ENCODE measurements around the gene GBP2. TPM values are rescaled to one million over a fixed set of nuclear protein-coding genes. Genes with fewer than 3 reads are reported as not detected.

The GBP2 gene
- total RNA-seq, 1 donor from 2014 or later, result 3.8 TPM

- Mint-ChIP-seq H3K4me1 (peaks cover 20% of the 10 kb centered on the region), H3K27me3 (ENCODE audit: low read depth) (no peaks in the 10 kb centered on the region), H3K4me3 (peak overlapping the region; percentile 56), H3K27ac (peak overlapping the region; percentile 94), H3K36me3 (no peaks in the 10 kb centered on the region), H3K9me3 (no peaks in the 10 kb centered on the region)
- TF ChIP-seq, protein P1, sequence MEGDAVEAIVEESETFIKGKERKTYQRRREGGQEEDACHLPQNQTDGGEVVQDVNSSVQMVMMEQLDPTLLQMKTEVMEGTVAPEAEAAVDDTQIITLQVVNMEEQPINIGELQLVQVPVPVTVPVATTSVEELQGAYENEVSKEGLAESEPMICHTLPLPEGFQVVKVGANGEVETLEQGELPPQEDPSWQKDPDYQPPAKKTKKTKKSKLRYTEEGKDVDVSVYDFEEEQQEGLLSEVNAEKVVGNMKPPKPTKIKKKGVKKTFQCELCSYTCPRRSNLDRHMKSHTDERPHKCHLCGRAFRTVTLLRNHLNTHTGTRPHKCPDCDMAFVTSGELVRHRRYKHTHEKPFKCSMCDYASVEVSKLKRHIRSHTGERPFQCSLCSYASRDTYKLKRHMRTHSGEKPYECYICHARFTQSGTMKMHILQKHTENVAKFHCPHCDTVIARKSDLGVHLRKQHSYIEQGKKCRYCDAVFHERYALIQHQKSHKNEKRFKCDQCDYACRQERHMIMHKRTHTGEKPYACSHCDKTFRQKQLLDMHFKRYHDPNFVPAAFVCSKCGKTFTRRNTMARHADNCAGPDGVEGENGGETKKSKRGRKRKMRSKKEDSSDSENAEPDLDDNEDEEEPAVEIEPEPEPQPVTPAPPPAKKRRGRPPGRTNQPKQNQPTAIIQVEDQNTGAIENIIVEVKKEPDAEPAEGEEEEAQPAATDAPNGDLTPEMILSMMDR (IDR thresholded peaks at IDR 0.05; ENCODE audit: unreplicated experiment), result no peak
- DNase-seq (ENCODE audit: low spot score in 2 of 2, unreplicated experiment in 2 of 2), result no peak
These were observed 538 bp downstream of the GBP2 start for GRCh38 chr1:89125240-89125912.

- Mint-ChIP-seq H3K27me3 (ENCODE audit: low read depth) (no peaks in the 10 kb centered on the region), H3K27ac (no peak overlapping the region), H3K36me3 (no peaks in the 10 kb centered on the region), H3K4me1 (peaks cover 12% of the 10 kb centered on the region), H3K9me3 (no peaks in the 10 kb centered on the region), H3K4me3 (no peak overlapping the region)
- no peak for DNase-seq (ENCODE audit: low spot score in 2 of 2, unreplicated experiment in 2 of 2)
- TF ChIP-seq, protein P1 (IDR thresholded peaks at IDR 0.05; ENCODE audit: unreplicated experiment), result no peak
These were observed 4.3 kb downstream of the GBP2 start for GRCh38 chr1:89121641-89122040.

DNA sequence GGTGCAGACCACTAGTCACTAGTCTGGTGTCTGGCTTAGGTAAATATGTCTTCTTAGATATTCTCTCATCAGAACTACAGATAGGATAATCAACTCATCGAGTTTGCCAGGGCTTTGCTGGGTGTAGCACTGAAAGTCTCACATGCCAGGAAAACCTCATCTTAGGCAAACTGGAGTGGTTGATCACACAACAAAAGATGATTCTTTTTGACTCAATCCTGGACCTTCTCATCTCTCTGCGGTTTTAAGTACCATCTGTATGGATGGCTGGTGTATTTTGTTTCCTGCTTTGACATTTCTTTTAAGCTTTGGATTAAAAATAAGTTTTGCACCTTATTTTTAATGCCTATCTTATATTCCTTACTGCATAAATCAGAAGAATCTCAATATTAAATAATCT lies 11.3 kb downstream of the GBP2 start:
- no peak for DNase-seq (ENCODE audit: low spot score in 2 of 2, unreplicated experiment in 2 of 2)
- no peaks in the 10 kb centered on the region for H3K36me3 Mint-ChIP-seq
- H3K9me3 Mint-ChIP-seq, result peaks cover 6% of the 10 kb centered on the region
- TF ChIP-seq, protein P1 (IDR thresholded peaks at IDR 0.05; ENCODE audit: unreplicated experiment), result no peak
- H3K27ac Mint-ChIP-seq, result no peak overlapping the region
- no peak overlapping the region for H3K4me3 Mint-ChIP-seq
- H3K4me1 Mint-ChIP-seq, result no peaks in the 10 kb centered on the region
- peaks cover 6% of the 10 kb centered on the region for H3K27me3 Mint-ChIP-seq (ENCODE audit: low read depth)

DNA sequence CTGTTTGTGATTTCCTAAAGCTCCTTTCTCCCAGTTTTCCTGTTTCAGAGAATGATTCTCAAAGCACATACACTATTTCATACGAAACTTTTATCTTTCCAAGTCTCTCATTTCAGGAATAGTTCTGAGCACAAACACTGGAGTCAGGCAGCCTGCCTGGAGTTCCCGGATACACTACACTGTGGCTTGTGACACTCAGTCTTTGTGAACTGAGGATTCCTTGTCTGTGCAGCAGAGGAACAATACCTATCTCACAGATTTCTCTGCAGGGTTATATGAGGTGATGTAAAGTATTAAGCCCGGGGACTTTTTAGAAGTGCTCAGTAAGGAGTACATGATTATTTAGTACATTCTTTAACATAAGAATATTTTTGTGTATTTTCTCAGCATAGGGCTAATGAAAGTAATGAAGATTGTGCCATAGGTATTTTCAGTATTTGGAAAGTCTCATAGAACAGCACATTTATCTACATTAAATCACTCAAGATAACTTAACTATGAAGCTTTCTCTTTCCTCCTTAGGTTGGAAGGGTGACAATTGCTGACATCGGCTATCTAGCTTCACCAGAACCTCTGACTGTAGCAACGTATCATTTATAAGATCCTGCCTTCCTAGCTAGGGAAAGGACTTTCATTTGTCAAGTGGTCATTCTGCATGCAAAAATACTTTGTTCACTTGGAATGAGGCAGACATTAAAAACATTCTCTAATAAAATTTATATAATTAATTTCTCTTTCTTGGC lies 12.9 kb downstream of the GBP2 start:
- DNase-seq (ENCODE audit: low spot score in 2 of 2, unreplicated experiment in 2 of 2), result no peak
- Mint-ChIP-seq H3K36me3 (no peaks in the 10 kb centered on the region), H3K4me3 (no peak overlapping the region), H3K4me1 (no peaks in the 10 kb centered on the region), H3K9me3 (peaks cover 6% of the 10 kb centered on the region), H3K27ac (peak overlapping the region; percentile 47), H3K27me3 (ENCODE audit: low read depth) (peaks cover 6% of the 10 kb centered on the region)
- TF ChIP-seq, protein P1 (IDR thresholded peaks at IDR 0.05; ENCODE audit: unreplicated experiment), result no peak

- no peak for DNase-seq (ENCODE audit: low spot score in 2 of 2, unreplicated experiment in 2 of 2)
- Mint-ChIP-seq H3K27me3 (ENCODE audit: low read depth) (peaks cover 1% of the 10 kb centered on the region), H3K4me1 (no peaks in the 10 kb centered on the region), H3K36me3 (no peaks in the 10 kb centered on the region), H3K9me3 (peaks cover 5% of the 10 kb centered on the region), H3K27ac (no peak overlapping the region), H3K4me3 (no peak overlapping the region)
- TF ChIP-seq, protein P1 (IDR thresholded peaks at IDR 0.05; ENCODE audit: unreplicated experiment), result no peak
These were observed 21.2 kb downstream of the GBP2 start for GRCh38 chr1:89104687-89105086.
